Myocyte (in vitro differentiated cells): ENCODE measurements around the gene PRKAB1. TPM values are rescaled to one million over a fixed set of nuclear protein-coding genes. Genes with fewer than 3 reads are reported as not detected.

ENCODE experiments used
- DNase-seq: peaks from one replicate; pipeline ENCODE4 v3.0.0-alpha.2; 2012; ENCODE audit warnings: low read depth
- microRNA counts: library from miRNA; unstranded; fragments of <30 nt; microRNA quantifications from one replicate; lab custom pipeline; 2016
- microRNA-seq: library from miRNA; unstranded; fragments of <30 nt; microRNA quantifications from one replicate; pipeline ENCODE4, GENCODE V29; 2016
- total RNA-seq: library from RNA; depleted of rRNA; stranded (reverse); fragments of >200 nt; gene quantifications from 2 replicates; pipeline ENCODE4 v1.2.3, GENCODE V29; 2014

The PRKAB1 gene
- total RNA-seq, 1 donor from 2014 or later, result 17.3 TPM

DNA sequence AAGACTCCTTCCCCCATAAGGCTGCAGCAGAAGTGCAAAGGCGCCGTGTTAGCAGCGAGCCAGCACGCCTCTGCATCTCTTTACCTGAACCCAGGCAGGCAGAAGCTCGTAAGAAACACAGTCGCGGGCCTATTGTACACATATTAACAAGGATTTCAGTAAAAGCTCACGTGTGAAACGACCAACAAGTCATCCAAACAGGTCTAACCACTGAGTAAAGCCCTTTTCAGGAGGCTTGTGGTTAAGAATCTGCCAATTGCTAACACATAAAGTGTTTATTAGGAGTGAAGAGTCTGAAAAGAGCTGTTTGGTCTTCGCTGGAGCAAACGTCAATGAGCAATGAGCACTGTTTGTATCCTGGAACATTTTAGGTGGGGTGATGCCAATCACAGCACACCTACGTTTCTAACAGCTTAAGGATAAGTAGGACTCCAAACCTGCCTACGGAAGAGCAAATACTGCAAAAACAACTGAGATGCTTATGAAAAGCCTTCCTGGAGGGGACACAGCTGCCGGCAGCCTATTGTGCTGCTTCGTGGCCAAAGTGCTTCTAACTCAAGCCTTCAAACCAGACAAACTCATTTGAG is 43.1 kb downstream of the PRKAB1 start:
- no peak for DNase-seq

GRCh38 chr12:119711693-119712092 is 43.8 kb downstream of the PRKAB1 start:
- no peak for DNase-seq

DNA sequence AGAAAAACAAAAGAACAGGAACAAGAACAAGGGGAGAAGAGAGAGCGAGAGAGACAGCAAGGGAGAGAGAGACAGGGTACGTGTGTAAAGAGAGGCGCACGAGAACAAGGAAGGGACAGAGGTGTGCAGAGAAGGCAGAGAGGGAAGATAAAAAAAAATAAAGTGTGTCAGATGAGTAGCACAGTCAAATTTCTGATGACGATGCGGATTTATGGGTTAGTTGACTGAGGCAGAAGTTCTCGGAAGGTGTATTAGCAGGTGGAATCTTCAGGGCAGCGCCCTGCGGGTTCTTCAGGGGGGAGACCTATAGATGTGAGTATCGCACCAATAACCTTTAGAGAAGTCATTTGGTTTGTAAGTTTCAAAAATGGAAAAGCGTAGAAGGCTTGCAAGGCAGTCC is 44.8 kb downstream of the PRKAB1 start:
- DNase-seq, result no peak

DNA sequence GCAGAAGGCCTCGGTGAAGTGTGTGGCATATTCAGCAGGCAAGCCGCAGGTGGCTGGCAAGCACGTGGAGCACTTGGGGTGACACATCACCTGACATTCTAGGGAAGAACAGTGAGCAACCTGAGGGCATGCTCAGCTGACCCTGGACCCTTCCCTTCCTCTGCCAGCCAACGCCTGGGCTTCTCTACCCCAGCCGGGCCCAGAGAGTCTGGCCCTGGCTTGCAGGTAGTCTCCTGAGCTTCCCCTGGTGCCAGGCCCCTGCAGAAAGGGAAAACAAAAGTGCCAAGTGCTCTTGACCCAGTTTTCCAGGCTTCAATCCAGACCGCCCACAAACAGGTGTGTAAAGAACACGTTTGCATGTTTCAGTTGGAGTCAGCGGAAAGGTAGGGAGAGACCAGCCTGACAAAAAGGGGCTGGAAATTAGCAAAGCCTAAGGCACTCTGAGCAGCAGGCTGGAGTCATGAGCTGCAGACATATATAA is 45.7 kb downstream of the PRKAB1 start:
- DNase-seq, result no peak

- no peak for DNase-seq
Observed at GRCh38 chr12:119714614-119715267, 46.8 kb downstream of the PRKAB1 start.

DNA sequence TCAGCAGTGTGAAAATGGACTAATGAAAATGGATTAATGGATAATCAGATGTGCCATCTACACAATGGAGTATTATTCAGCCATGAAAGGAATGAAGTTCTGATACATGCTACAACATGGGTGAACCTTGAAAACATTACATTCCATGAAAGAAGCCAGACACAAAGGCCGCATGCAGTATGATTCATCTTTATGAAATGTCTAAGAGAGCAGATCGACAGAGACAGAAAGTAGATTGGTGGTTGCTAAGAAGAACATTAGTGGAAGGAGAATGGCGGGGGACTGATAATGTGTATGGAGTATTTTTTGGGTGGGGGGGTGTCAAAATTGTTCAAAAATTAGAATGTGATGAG is 47.3 kb downstream of the PRKAB1 start:
- no peak for DNase-seq

GRCh38 chr12:119718141-119718540 is 50.2 kb downstream of the PRKAB1 start:
- no peak for DNase-seq

GRCh38 chr12:119720349-119720748 is 52.4 kb downstream of the PRKAB1 start:
- no peak for DNase-seq

GRCh38 chr12:119721306-119721705 is 53.4 kb downstream of the PRKAB1 start:
- no peak for DNase-seq

- no peak for DNase-seq
Observed at GRCh38 chr12:119725523-119725922, 57.6 kb downstream of the PRKAB1 start.

DNA sequence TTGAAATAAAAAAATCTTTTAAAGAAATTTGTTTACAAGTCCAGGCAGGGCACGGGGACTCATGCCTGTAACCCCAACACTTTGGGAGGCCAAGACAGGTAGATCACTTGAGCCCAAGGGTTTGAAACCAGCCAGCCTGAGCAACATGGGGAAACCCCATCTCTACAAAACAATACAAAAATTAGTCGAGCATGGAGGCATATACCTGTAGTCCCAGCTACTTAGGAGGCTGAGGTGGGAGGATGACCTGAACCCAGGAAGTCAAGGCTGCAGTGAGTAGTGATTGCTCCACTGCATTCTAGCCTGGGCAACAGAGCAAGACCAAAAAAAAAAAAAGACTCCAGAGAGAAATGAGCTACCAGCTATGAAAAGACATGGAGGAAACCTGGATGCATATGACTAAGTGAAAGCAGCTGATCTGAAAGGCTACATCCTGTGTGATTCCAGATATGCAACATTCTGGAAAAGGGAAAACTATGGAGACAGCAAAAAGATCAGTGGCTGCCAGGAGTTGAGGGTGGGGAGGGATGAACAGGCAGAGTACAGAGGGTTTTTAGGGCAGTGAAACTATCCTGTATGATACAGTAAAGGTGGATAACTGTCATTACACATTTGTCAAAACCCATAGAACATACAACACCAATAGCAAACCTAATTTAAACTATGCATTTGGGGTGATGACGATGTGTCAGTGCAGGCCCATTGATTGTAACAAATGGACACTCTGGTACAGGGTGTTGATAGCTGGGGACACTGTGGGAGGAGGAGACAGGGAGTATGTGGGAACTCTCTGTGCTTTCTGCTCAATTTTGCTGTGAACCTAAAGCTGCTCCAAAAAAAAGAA is 59.9 kb downstream of the PRKAB1 start:
- no peak for DNase-seq

DNA sequence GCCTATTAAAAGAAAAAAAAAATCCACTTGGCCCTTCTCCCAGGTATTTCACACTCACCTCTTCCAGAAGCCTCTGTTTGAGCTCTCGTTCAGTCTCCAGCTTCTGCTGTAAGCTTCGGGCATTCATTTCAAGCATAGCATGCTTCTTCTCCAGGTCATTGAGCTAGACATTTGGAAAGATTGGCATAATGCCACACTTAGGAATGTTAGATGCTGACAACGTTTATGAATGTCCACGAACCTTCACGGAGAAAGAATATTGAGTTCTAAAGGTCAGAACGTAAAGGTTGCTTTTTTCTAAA is 60.5 kb downstream of the PRKAB1 start:
- DNase-seq, result no peak

- DNase-seq, result no peak
Observed at GRCh38 chr12:119729871-119730270, 61.9 kb downstream of the PRKAB1 start.

DNA sequence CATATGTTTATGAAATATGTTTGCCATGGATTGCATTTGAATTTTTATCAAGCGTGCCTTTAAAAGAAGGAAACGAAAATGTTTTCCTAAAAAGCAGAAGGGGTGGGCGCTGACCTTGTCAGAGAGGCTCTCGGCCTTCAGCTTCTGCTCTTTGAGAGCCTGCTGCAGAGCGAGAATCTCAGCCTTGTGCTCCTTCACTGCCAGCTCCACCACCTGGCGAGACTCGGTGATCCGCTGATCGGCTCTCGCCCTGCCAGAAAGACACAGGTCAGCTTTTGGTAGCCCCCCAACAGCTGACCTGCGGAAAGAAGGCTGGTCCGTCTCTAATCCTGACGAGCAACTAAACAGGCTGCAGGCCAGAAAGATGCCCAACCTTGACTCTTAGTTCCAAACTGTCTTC is 62.4 kb downstream of the PRKAB1 start:
- no peak for DNase-seq

MicroRNAs encoded within 50 kb of the gene (microRNA counts, 767-probe panel; counts per million panel counts)
- not detected for microRNA hsa-miR-1178 (lab: Ali Mortazavi, UCI)

Small RNA genes within 50 kb of the gene (microRNA-seq; reads per million reads assigned to microRNA genes)
- gene MIR1178, result not detected

Other genes with a start within 250 kb of the PRKAB1 start
- gene TMEM233, start 74.4 kb upstream of the PRKAB1 start, total RNA-seq, result 5.4 and 7.2 TPM in 2 replicates
- 4.7 and 5.6 TPM in 2 replicates for gene CIT, start 209.2 kb downstream of the PRKAB1 start, total RNA-seq